ENCODE data around the gene C7orf33.

GRCh38 chr7:148598351-148598750, 7.8 kb downstream of the C7orf33 start:
- TF ChIP-seq CTCF (IDR thresholded peaks at IDR 0.05) (no peak), POLR2A (IDR thresholded peaks at IDR 0.05) (no peak)
